ENCODE measurements around the gene ONECUT3. TPM values are rescaled to one million over a fixed set of nuclear protein-coding genes. Genes with fewer than 3 reads are reported as not detected.

ONECUT3 gene
- total and polyA plus RNA-seq, 9 of the 15 experiments (the other 6 are each of a cell fraction or from before 2014, with no cell fraction given), result not detected

DNA sequence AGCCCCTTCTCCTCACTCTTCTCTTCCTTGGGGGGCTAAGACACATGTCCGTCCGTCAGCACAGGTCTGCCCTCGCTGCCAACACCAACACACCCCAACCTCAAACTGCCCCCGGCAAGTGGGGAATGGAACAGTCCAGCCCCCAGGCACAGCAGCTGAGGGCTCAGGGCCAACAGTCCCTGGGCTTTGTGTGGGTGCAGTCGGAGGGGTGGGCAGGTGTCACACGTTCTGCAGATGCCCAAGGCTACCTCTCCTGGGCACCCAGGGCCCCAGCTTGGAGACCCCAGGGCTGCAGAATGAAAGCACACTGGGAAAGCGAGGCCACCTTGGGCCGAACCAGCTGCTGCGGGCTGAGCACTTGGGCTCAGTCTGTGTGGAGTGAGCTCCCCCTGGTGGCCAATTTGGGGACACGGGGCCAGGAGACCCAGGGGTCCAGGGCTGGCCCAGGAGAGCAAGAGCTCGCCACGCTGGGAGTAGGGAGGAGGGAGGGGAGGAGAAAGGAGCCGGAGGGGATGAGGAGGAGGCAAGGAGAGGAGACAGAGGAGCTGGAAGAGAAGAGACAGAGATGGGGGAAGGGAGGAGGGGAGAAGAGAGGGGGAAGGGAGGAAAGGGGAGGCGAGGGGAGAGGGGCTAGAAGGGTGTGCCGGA lies 72.7 kb downstream of the ONECUT3 start (continued):
- TF ChIP-seq ZNF778 (CRISPR knock-in tag; IDR thresholded peaks at IDR 0.05) (no peak), GTF2E2 (tag; IDR thresholded peaks at IDR 0.05) (no peak), SP1 (CRISPR knock-in tag; IDR thresholded peaks at IDR 0.05) (no peak; the same call in 1 of the 2 replicates), ZNF274 (IDR thresholded peaks at IDR 0.05; ENCODE audit: borderline replicate concordance, low read depth, low read length) (no peak), CREM (IDR thresholded peaks at IDR 0.05; ENCODE audit: low read depth) (0 out of 2 replicates have a peak, but pooled peaks have one; percentile 14), TARDBP (IDR thresholded peaks at IDR 0.05) (no peak), ARID1B (IDR thresholded peaks at IDR 0.05) (0 out of 2 replicates have a peak, but pooled peaks have one; percentile 28), GMEB1 (CRISPR knock-in tag; IDR thresholded peaks at IDR 0.05) (no peak), PPARD (CRISPR knock-in tag; IDR thresholded peaks at IDR 0.05) (no peak), SRSF9 (IDR thresholded peaks at IDR 0.05; ENCODE audit: borderline replicate concordance, low read depth, low read length) (no peak), THAP7 (CRISPR knock-in tag; IDR thresholded peaks at IDR 0.05) (no peak), ZNF780A (CRISPR knock-in tag; IDR thresholded peaks at IDR 0.05) (no peak), FOXA1 (IDR thresholded peaks at IDR 0.05; ENCODE audit: borderline replicate concordance) (no peak), CHD1 (IDR thresholded peaks at IDR 0.05; ENCODE audit: low read length) (no peak), DNMT1 (IDR thresholded peaks at IDR 0.05) (no peak), ZFPM2 (CRISPR knock-in tag; IDR thresholded peaks at IDR 0.05) (no peak), DIDO1 (tag; IDR thresholded peaks at IDR 0.05; ENCODE audit: low read depth) (no peak), PML (IDR thresholded peaks at IDR 0.05; ENCODE audit: low read length) (no peak)
- TF ChIP-seq, protein P1, sequence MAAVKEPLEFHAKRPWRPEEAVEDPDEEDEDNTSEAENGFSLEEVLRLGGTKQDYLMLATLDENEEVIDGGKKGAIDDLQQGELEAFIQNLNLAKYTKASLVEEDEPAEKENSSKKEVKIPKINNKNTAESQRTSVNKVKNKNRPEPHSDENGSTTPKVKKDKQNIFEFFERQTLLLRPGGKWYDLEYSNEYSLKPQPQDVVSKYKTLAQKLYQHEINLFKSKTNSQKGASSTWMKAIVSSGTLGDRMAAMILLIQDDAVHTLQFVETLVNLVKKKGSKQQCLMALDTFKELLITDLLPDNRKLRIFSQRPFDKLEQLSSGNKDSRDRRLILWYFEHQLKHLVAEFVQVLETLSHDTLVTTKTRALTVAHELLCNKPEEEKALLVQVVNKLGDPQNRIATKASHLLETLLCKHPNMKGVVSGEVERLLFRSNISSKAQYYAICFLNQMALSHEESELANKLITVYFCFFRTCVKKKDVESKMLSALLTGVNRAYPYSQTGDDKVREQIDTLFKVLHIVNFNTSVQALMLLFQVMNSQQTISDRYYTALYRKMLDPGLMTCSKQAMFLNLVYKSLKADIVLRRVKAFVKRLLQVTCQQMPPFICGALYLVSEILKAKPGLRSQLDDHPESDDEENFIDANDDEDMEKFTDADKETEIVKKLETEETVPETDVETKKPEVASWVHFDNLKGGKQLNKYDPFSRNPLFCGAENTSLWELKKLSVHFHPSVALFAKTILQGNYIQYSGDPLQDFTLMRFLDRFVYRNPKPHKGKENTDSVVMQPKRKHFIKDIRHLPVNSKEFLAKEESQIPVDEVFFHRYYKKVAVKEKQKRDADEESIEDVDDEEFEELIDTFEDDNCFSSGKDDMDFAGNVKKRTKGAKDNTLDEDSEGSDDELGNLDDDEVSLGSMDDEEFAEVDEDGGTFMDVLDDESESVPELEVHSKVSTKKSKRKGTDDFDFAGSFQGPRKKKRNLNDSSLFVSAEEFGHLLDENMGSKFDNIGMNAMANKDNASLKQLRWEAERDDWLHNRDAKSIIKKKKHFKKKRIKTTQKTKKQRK (IDR thresholded peaks at IDR 0.05; ENCODE audit: borderline replicate concordance, low read depth, low read length), result no peak
- TF ChIP-seq, protein P2, sequence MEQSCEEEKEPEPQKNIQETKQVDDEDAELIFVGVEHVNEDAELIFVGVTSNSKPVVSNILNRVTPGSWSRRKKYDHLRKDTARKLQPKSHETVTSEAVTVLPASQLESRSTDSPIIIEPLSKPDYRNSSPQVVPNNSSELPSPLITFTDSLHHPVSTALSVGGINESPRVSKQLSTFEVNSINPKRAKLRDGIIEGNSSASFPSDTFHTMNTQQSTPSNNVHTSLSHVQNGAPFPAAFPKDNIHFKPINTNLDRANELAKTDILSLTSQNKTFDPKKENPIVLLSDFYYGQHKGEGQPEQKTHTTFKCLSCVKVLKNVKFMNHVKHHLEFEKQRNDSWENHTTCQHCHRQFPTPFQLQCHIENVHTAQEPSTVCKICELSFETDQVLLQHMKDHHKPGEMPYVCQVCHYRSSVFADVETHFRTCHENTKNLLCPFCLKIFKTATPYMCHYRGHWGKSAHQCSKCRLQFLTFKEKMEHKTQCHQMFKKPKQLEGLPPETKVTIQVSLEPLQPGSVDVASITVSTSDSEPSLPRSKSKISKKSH (CRISPR knock-in tag; IDR thresholded peaks at IDR 0.05), result no peak
- TF ChIP-seq, protein P3, sequence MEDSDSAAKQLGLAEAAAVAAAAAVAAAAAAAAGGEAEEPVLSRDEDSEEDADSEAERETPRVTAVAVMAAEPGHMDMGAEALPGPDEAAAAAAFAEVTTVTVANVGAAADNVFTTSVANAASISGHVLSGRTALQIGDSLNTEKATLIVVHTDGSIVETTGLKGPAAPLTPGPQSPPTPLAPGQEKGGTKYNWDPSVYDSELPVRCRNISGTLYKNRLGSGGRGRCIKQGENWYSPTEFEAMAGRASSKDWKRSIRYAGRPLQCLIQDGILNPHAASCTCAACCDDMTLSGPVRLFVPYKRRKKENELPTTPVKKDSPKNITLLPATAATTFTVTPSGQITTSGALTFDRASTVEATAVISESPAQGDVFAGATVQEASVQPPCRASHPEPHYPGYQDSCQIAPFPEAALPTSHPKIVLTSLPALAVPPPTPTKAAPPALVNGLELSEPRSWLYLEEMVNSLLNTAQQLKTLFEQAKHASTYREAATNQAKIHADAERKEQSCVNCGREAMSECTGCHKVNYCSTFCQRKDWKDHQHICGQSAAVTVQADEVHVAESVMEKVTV (CRISPR knock-in tag; IDR thresholded peaks at IDR 0.05), result peak; percentile 53; the same call in 1 of the 2 replicates
